ENCODE results near the gene EFNA5. TPM values are rescaled to one million over a fixed set of nuclear protein-coding genes. Genes with fewer than 3 reads are reported as not detected.

EFNA5 gene
- total and polyA plus RNA-seq, 4 donors = 0.14 to 0.93 (median 0.54) TPM

DNA sequence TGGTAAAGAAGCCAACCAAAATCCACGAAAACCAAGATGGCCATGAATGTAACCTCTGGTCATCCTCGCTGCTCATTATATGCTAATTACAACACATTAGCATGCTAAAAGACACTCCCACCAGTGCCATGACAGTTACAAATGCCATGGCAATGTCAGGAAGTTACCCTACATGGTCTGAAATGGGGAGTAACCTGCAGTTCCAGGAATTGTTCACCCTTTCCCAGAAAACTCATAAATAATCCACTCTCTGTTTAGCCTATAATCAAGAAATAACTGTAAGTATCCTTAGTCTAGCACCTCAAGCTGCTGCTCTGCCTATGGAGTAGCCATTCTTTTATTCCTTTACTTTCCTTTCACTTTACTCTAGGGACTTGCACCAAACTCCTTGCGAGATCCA lies 160.6 kb downstream of the EFNA5 start (continued):
- TF ChIP-seq GABPA (IDR thresholded peaks at IDR 0.05 in 1 of 2, conservative IDR thresholded peaks at IDR 0.05 in 1 of 2) (no peak), FOXA2 (IDR thresholded peaks at IDR 0.05) (no peak), JUND (IDR thresholded peaks at IDR 0.05) (no peak), FOXA1 (IDR thresholded peaks at IDR 0.05) (no peak), TAF1 (conservative IDR thresholded peaks at IDR 0.05) (no peak)
- TF ChIP-seq, protein P1, sequence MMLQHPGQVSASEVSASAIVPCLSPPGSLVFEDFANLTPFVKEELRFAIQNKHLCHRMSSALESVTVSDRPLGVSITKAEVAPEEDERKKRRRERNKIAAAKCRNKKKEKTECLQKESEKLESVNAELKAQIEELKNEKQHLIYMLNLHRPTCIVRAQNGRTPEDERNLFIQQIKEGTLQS (IDR thresholded peaks at IDR 0.05) = no peak

DNA sequence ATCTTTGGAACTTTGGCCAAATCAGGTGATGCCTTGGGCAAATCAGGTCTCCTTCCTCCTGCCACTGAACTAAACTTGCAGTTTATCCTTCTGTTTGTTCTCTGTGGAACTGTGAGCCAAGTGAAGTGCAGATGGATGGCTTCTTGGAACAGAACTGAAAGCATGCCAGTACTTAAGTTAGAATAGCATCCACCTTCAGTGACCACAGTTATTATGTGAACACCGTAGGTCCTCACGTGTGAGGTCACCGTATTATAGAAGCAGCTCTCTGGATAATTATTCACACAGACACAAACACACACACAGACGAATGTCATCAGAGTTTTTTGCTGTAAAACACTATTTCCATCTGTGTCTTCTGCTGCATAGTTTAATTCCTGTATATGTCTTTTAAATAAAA lies 162.6 kb downstream of the EFNA5 start:
- 68% methylated on average over 4 of the region's 4 CpGs for WGBS
- peaks cover 5 to 21% (median 12%) of the 10 kb centered on the region in 4 donors for H3K4me1 ChIP-seq (ENCODE audit: control insufficient read depth in 4 of 4, insufficient read depth in 4 of 4, low read length in 3 of 4)
- no peak overlapping the region for H3K9ac ChIP-seq (ENCODE audit: low read depth in 1 of 2, low read length in 2 of 2)
- H3K9me3 ChIP-seq (ENCODE audit: control insufficient read depth in 4 of 4, low read length in 3 of 4) = no peaks in the 10 kb centered on the region
- no peaks in the 10 kb centered on the region for H3K36me3 ChIP-seq (ENCODE audit: control insufficient read depth in 4 of 4, insufficient read depth in 3 of 4, low read depth in 1 of 4, low read length in 3 of 4)
- DNase-seq (ENCODE audit: low spot score) = no peak
- no peak overlapping the region for H3K4me3 ChIP-seq (ENCODE audit: low read depth in 1 of 3, low read length in 3 of 3)
- TF ChIP-seq, protein P2, sequence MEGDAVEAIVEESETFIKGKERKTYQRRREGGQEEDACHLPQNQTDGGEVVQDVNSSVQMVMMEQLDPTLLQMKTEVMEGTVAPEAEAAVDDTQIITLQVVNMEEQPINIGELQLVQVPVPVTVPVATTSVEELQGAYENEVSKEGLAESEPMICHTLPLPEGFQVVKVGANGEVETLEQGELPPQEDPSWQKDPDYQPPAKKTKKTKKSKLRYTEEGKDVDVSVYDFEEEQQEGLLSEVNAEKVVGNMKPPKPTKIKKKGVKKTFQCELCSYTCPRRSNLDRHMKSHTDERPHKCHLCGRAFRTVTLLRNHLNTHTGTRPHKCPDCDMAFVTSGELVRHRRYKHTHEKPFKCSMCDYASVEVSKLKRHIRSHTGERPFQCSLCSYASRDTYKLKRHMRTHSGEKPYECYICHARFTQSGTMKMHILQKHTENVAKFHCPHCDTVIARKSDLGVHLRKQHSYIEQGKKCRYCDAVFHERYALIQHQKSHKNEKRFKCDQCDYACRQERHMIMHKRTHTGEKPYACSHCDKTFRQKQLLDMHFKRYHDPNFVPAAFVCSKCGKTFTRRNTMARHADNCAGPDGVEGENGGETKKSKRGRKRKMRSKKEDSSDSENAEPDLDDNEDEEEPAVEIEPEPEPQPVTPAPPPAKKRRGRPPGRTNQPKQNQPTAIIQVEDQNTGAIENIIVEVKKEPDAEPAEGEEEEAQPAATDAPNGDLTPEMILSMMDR (IDR thresholded peaks at IDR 0.05; ENCODE audit: low read depth, low read length, missing input control) = no peak
- no peak for TF ChIP-seq TAF1 (conservative IDR thresholded peaks at IDR 0.05)
- H3K27ac ChIP-seq (ENCODE audit: low read depth in 1 of 2, low read length in 2 of 2) = no peak overlapping the region
- H3K27me3 ChIP-seq (ENCODE audit: control insufficient read depth in 4 of 4, insufficient read depth in 4 of 4, low read length in 3 of 4) = no peaks in the 10 kb centered on the region

DNA sequence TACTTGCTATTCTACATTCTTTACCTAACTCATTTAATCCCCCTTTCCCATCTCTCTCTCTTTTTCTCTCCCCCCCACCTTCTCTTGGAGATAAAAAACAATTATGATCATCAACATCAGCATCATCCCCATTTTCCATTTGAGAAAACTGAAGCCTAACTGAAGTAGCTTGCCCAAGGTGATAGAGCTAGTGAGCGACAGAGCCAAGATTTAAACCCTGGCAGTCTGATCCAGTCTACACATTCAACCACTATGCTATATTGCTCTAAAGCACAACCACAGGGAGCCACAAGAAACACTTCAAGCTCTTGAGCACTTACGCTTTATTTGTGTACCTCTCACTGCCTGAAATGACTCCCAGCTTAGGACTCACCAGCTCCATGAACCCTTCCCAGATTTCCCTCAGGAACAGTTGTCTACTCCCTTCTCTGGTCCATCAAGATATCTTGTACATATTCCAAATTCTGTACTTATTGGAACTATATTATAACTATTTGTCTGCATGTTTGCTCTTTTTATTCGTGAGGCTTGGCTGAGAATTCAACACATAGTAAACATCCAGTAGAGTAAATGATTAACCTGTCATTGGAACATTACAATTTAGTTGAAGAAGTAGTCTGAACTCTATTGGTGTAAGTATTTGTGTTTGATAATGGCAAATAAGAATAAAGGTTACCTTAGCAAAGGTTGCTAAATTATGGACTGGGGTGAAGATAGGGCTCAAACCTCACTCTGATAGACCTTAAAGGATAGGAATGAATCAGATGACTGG lies 164.8 kb downstream of the EFNA5 start:
- no peak for DNase-seq (ENCODE audit: low spot score)
- H3K4me1 ChIP-seq (ENCODE audit: control insufficient read depth in 4 of 4, insufficient read depth in 4 of 4, low read length in 3 of 4) = peaks cover 5 to 21% (median 12%) of the 10 kb centered on the region in 4 donors
- H3K36me3 ChIP-seq (ENCODE audit: control insufficient read depth in 4 of 4, insufficient read depth in 3 of 4, low read depth in 1 of 4, low read length in 3 of 4) = no peaks in the 10 kb centered on the region
- WGBS = 40% methylated on average over 3 of the region's 3 CpGs
- H3K9ac ChIP-seq (ENCODE audit: low read depth in 1 of 2, low read length in 2 of 2) = no peak overlapping the region
- H3K9me3 ChIP-seq (ENCODE audit: control insufficient read depth in 4 of 4, low read length in 3 of 4) = no peaks in the 10 kb centered on the region
- peak overlapping the region in 1 of 3 donors; percentile 19 for H3K4me3 ChIP-seq (ENCODE audit: low read depth in 1 of 3, low read length in 3 of 3)
- TF ChIP-seq, protein P3, sequence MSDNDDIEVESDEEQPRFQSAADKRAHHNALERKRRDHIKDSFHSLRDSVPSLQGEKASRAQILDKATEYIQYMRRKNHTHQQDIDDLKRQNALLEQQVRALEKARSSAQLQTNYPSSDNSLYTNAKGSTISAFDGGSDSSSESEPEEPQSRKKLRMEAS (IDR thresholded peaks at IDR 0.05) = no peak
- TF ChIP-seq RAD21 (IDR thresholded peaks at IDR 0.05) (peak; percentile 47 to 56), NR2F2 (IDR thresholded peaks at IDR 0.05) (no peak), HNF4A (conservative IDR thresholded peaks at IDR 0.05) (peak; percentile 67 to 78), GABPA (IDR thresholded peaks at IDR 0.05 in 1 of 2, conservative IDR thresholded peaks at IDR 0.05 in 1 of 2) (no peak), EGR1 (IDR thresholded peaks at IDR 0.05; ENCODE audit: low read depth in 2 of 2) (no peak), FOXA1 (IDR thresholded peaks at IDR 0.05) (peak; percentile 32), SP1 (IDR thresholded peaks at IDR 0.05) (peak; percentile 81), YY1 (IDR thresholded peaks at IDR 0.05) (peak; percentile 47), HNF4G (IDR thresholded peaks at IDR 0.05) (peak; percentile 53), RXRA (IDR thresholded peaks at IDR 0.05) (peak; percentile 81 to 88), TAF1 (conservative IDR thresholded peaks at IDR 0.05) (no peak), FOXA2 (IDR thresholded peaks at IDR 0.05) (peak; percentile 62), JUND (IDR thresholded peaks at IDR 0.05) (peak; percentile 29 to 47)
- TF ChIP-seq, protein P1 (IDR thresholded peaks at IDR 0.05) = no peak
- TF ChIP-seq, protein P2 (IDR thresholded peaks at IDR 0.05; ENCODE audit: low read depth, low read length, missing input control) = no peak
- TF ChIP-seq, protein P4, sequence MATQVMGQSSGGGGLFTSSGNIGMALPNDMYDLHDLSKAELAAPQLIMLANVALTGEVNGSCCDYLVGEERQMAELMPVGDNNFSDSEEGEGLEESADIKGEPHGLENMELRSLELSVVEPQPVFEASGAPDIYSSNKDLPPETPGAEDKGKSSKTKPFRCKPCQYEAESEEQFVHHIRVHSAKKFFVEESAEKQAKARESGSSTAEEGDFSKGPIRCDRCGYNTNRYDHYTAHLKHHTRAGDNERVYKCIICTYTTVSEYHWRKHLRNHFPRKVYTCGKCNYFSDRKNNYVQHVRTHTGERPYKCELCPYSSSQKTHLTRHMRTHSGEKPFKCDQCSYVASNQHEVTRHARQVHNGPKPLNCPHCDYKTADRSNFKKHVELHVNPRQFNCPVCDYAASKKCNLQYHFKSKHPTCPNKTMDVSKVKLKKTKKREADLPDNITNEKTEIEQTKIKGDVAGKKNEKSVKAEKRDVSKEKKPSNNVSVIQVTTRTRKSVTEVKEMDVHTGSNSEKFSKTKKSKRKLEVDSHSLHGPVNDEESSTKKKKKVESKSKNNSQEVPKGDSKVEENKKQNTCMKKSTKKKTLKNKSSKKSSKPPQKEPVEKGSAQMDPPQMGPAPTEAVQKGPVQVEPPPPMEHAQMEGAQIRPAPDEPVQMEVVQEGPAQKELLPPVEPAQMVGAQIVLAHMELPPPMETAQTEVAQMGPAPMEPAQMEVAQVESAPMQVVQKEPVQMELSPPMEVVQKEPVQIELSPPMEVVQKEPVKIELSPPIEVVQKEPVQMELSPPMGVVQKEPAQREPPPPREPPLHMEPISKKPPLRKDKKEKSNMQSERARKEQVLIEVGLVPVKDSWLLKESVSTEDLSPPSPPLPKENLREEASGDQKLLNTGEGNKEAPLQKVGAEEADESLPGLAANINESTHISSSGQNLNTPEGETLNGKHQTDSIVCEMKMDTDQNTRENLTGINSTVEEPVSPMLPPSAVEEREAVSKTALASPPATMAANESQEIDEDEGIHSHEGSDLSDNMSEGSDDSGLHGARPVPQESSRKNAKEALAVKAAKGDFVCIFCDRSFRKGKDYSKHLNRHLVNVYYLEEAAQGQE (IDR thresholded peaks at IDR 0.05) = no peak
- TF ChIP-seq, protein P5, sequence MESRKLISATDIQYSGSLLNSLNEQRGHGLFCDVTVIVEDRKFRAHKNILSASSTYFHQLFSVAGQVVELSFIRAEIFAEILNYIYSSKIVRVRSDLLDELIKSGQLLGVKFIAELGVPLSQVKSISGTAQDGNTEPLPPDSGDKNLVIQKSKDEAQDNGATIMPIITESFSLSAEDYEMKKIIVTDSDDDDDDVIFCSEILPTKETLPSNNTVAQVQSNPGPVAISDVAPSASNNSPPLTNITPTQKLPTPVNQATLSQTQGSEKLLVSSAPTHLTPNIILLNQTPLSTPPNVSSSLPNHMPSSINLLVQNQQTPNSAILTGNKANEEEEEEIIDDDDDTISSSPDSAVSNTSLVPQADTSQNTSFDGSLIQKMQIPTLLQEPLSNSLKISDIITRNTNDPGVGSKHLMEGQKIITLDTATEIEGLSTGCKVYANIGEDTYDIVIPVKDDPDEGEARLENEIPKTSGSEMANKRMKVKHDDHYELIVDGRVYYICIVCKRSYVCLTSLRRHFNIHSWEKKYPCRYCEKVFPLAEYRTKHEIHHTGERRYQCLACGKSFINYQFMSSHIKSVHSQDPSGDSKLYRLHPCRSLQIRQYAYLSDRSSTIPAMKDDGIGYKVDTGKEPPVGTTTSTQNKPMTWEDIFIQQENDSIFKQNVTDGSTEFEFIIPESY (IDR thresholded peaks at IDR 0.05) = no peak
- H3K27ac ChIP-seq (ENCODE audit: low read depth in 1 of 2, low read length in 2 of 2) = peak overlapping the region in 1 of 2 donors; percentile 15
- H3K27me3 ChIP-seq (ENCODE audit: control insufficient read depth in 4 of 4, insufficient read depth in 4 of 4, low read length in 3 of 4) = no peaks in the 10 kb centered on the region

Measured in liver (tissue), 9 donors.